Neural cell (in vitro differentiated cells): ENCODE measurements around the gene S1PR3.

Experiments used
- CTCF ChIP-seq: fragments of 450-650 bp; IDR thresholded peaks from 2 replicates; pipeline ENCODE4 v1.5.1; 2014; ENCODE audit warnings: antibody characterized with exemption, mild to moderate bottlenecking, moderate library complexity; ENCODE audit not compliant: poor library complexity, severe bottlenecking
- EP300 ChIP-seq: fragments of 450-650 bp; conservative IDR thresholded peaks from 2 replicates; pipeline ENCODE4 v1.6.1; 2014; ENCODE audit warnings: antibody characterized with exemption, mild to moderate bottlenecking, moderate library complexity; ENCODE audit not compliant: poor library complexity, severe bottlenecking
- EZH2 ChIP-seq: fragments of 200-600, 300-800 bp; shearing (Covaris generic), sonication (generic); IDR thresholded peaks from 2 replicates; pipeline ENCODE4 v1.6.1; 2014; ENCODE audit warnings: antibody characterized with exemption, low read length, borderline replicate concordance, mild to moderate bottlenecking; ENCODE audit not compliant: insufficient read depth, poor library complexity, severe bottlenecking
- MXI1 ChIP-seq: fragments of 450-650 bp; conservative IDR thresholded peaks from 2 replicates; pipeline ENCODE4 v1.6.1; 2014; ENCODE audit warnings: antibody characterized with exemption, mild to moderate bottlenecking; ENCODE audit not compliant: poor library complexity, severe bottlenecking
- POLR2AphosphoS5 ChIP-seq: IDR thresholded peaks from 2 replicates; pipeline ENCODE4 v1.6.1; 2012
- RAD21 ChIP-seq: fragments of 450-650 bp; conservative IDR thresholded peaks from 2 replicates; pipeline ENCODE4 v1.6.1; 2014; ENCODE audit warnings: antibody characterized with exemption, mild to moderate bottlenecking, moderate library complexity
- REST ChIP-seq: IDR thresholded peaks from 2 replicates; pipeline ENCODE4 v1.6.1; 2012; ENCODE audit warnings: borderline replicate concordance
- SMC3 ChIP-seq: fragments of 450-650 bp; conservative IDR thresholded peaks from 2 replicates; pipeline ENCODE4 v1.6.1; 2014; ENCODE audit warnings: antibody characterized with exemption, mild to moderate bottlenecking, moderate library complexity; ENCODE audit not compliant: poor library complexity

GRCh38 chr9:89032173-89032572 is 40.9 kb downstream of the S1PR3 start:
- TF ChIP-seq POLR2AphosphoS5, result no peak
- TF ChIP-seq CTCF, result no peak
- no peak for TF ChIP-seq REST
- TF ChIP-seq EZH2, result no peak
- TF ChIP-seq MXI1, result no peak
- no peak for TF ChIP-seq RAD21
- TF ChIP-seq SMC3, result no peak
- no peak for TF ChIP-seq EP300
